Psoas muscle (tissue), 8 donors: ENCODE measurements around the gene S100A1. TPM values are rescaled to one million over a fixed set of nuclear protein-coding genes. Genes with fewer than 3 reads are reported as not detected.
A peak's percentile ranks its signal among the peaks of the same experiment; 100 is the strongest.

Experiments
- ATAC-seq, 4 donors: fragments of 200-7000 bp; cut with Tn5 transposase; one replicate each; pipeline ENCODE4 v1.9.1; 2020; ENCODE audit warnings: moderate library complexity in 3 of 4, mild to moderate bottlenecking in 2 of 4
- DNase-seq, 2 donors: peaks; one replicate each; pipeline ENCODE4 v3.0.0-alpha.2; 2020
- H3K27ac ChIP-seq: fragments of 200-600 bp; one replicate; pipeline ENCODE4 v1.8.0; 2022
- H3K27me3 ChIP-seq, 3 donors: fragments of 200-600 bp in 1 of 3; one replicate each; pipeline versions ENCODE4 v1.6.1 to v1.8.0; 2013 to 2022; ENCODE audit warnings: low read length in 2 of 3, mild to moderate bottlenecking in 2 of 3, moderate library complexity in 1 of 3; ENCODE audit not compliant: insufficient read depth in 3 of 3
- H3K36me3 ChIP-seq, 2 donors: fragments of 200-600 bp in 1 of 2; one replicate each; pipeline versions ENCODE4 v1.6.1 to v1.8.0; 2013 to 2022; ENCODE audit warnings: low read depth in 1 of 2, mild to moderate bottlenecking in 1 of 2, moderate library complexity in 1 of 2; ENCODE audit not compliant: insufficient read depth in 1 of 2
- H3K4me1 ChIP-seq: fragments of 200-600 bp; one replicate; pipeline ENCODE4 v1.8.0; 2022
- H3K4me3 ChIP-seq: fragments of 200-600 bp; one replicate; pipeline ENCODE4 v1.8.0; 2022; ENCODE audit warnings: mild to moderate bottlenecking
- H3K9me3 ChIP-seq: fragments of 200-600 bp; one replicate; pipeline ENCODE4 v1.8.0; 2022
- CTCF ChIP-seq: fragments of 200-600 bp; IDR thresholded peaks from one replicate; pipeline ENCODE4 v1.8.0; 2022; ENCODE audit warnings: antibody characterized with exemption
- WGBS, 3 donors: extraction: QIAGEN DNeasy Blood & Tissue Kit; methylation state at CpG; one replicate each; pipeline versions ENCODE4 v1.1.6 to v1.1.7; 2013; 5-methylcytosine and 5-hydroxymethylcytosine counted together
- intact Hi-C, 2 donors: fragments of 100-400 bp; cut with DNase I; formaldehyde crosslinking; loops; one replicate each; pipeline versions ENCODE4 v1.11.0 to v1.14.2; 2022
- polyA plus RNA-seq, 3 donors: library from polyadenylated mRNA; stranded (reverse); fragments of 200-250 nt; gene quantifications; one replicate each; pipeline ENCODE4 v1.2.3, GENCODE V29; 2013
- total RNA-seq, 4 donors: library from RNA; stranded (reverse); fragmentation: NEBNext Ultra II Directional in 2 of 4; extraction: Animal tissue kit (Norgen Biotek cat#: 25700) in 2 of 4; gene quantifications; one replicate each; pipeline versions ENCODE4 v1.2.1 to v1.2.4, GENCODE V29; 2021 to 2023
- donor health status: healthy with polysubstance abuse.
- donor health status: DM: no; HTN: no; CAD: no; lungs with moderate emphysema.
- donor health status: Bipolar disorder and iron deficiency.
- donor health status: healthy.
- donor health status: DM: yes; HTN: yes; CAD: no.
- donor health status: DM: no; HTN: no; CAD: no.
- donor health status: DM: no; HTN: no; CAD: no.
- donor health status: DM: yes; HTN: yes; CAD: no.

S100A1 gene
- total and polyA plus RNA-seq, 7 donors, result 370 to 1,423 (median 1,008) TPM

- H3K27ac ChIP-seq, result no peak overlapping the region
- ATAC-seq (peak in 1 of 4 donors; percentile 2), DNase-seq (no peak)
- H3K9me3 ChIP-seq, result no peaks in the 10 kb centered on the region
- no peaks in the 10 kb centered on the region for H3K27me3 ChIP-seq
- peaks cover 0 to 34% of the 10 kb centered on the region in 2 donors for H3K36me3 ChIP-seq
- peaks cover 8% of the 10 kb centered on the region for H3K4me1 ChIP-seq
- 59 to 82% (median 75%) methylated on average over 2 to 5 of the region's 5 CpGs for WGBS, 3 donors
- no peak for TF ChIP-seq CTCF
- intact Hi-C loops, result loop anchor here (2.0 to 5.0 kb wide), 2 partner anchors 44 to 105 kb away; no protein-coding TSS in a partner anchor
- no peak overlapping the region for H3K4me3 ChIP-seq
Measured at GRCh38 chr1:153616917-153617311, 11.3 kb upstream of the S100A1 start.

- peak; percentile 73 to 94 (median 80) for ATAC-seq
- DNase-seq, result peak; percentile 81 to 95
Measured at GRCh38 chr1:153617663-153618062, 10.6 kb upstream of the S100A1 start.

GRCh38 chr1:153619171-153619570 lies 9.1 kb upstream of the S100A1 start:
- Histone ChIP-seq H3K36me3 (peaks cover 0 to 57% of the 10 kb centered on the region in 2 donors), H3K4me3 (no peak overlapping the region), H3K9me3 (no peaks in the 10 kb centered on the region), H3K4me1 (peaks cover 8% of the 10 kb centered on the region), H3K27me3 (no peaks in the 10 kb centered on the region), H3K27ac (no peak overlapping the region)
- ATAC-seq (no peak), DNase-seq (no peak)
- intact Hi-C loops, result loop anchor here (5.0 kb wide), 1 partner anchor 107 kb away; no protein-coding TSS in a partner anchor
- no peak for TF ChIP-seq CTCF
- WGBS, 3 donors, result 93 to 97% (median 93%) methylated on average over 6 of the region's 6 CpGs

More at GRCh38 chr1:153617663-153618062, 10.6 kb upstream of the S100A1 start:
- Histone ChIP-seq H3K27me3 (no peaks in the 10 kb centered on the region), H3K27ac (peak overlapping the region; percentile 50), H3K36me3 (peaks cover 0 to 42% of the 10 kb centered on the region in 2 donors), H3K4me3 (no peak overlapping the region), H3K4me1 (peaks cover 8% of the 10 kb centered on the region), H3K9me3 (no peaks in the 10 kb centered on the region)
- WGBS, 3 donors, result 4 to 59% (median 43%) methylated on average over 6 of the region's 6 CpGs
- peak; percentile 55 for TF ChIP-seq CTCF
- intact Hi-C loops, result loop anchor here (2.0 to 5.0 kb wide), 2 partner anchors 45 to 105 kb away; no protein-coding TSS in a partner anchor

- no peaks in the 10 kb centered on the region for H3K27me3 ChIP-seq
- DNase-seq (no peak), ATAC-seq (no peak)
- H3K4me3 ChIP-seq, result no peak overlapping the region
- no peak overlapping the region for H3K27ac ChIP-seq
- TF ChIP-seq CTCF, result no peak
- no peaks in the 10 kb centered on the region for H3K9me3 ChIP-seq
- H3K4me1 ChIP-seq, result peaks cover 33% of the 10 kb centered on the region
- intact Hi-C loops, result no loop called here
- 82 to 90% (median 83%) methylated on average over 7 of the region's 7 CpGs for WGBS, 3 donors
- H3K36me3 ChIP-seq, result peaks cover 0 to 67% of the 10 kb centered on the region in 2 donors
Measured at GRCh38 chr1:153623101-153623500, 5.1 kb upstream of the S100A1 start.
